HG02623 (cell line): ENCODE measurements around the gene LRG1.
"Not testable (repeated sequence)": the region's sequence is repeated elsewhere in the genome, so short reads cannot be mapped to it uniquely, and the experiment has no call there.

ENCODE experiments used
- ATAC-seq: cut with Tn5 transposase; IDR thresholded peaks from one replicate; pipeline ENCODE4 v1.9.1; 2021; ENCODE audit warnings: moderate library complexity; ENCODE audit not compliant: unreplicated experiment

LRG1 gene

DNA sequence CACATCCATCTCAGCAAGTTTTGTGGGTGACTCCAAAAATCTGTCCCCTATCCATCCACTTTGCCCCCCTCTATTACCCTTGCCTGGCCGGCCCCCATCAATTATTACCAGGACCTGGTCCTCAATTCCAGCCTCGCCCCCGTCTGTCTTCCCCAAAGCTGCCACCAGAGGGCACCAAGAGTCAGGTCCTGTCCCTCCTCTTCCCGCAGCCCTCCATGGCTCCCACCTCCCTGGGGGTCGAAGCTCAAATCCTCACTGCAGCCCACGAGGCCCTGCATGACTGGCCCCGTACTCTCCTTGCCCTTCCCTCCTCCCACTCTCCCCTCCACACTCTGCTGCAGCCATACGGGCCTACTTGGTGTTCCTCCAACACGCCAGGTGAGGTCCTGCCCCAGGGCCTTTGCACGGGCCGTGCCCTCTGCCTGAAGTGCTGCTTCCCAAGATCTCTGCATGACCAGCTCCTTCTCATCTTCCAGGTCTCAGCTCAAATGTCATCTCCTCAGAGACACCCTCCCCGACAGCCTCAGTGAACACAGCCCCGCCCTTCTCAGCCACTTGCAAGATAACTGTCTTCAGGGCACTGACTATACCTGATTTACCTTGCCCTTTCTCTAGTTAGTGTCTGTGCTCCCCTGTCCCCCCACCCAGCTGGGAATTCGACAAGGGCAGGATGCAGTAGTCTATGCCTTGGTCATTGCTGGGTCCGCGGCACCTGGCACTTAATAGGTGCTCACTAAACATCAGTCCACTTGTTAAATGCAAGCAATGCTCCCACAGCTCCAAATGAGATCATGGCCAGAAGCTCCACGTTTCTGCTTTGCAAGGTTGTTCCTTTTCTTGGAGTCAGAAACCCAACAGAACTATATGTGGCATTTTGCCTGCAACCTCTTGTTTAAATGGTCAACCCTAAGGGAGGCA is 36.4 kb upstream of the LRG1 start:
- no peak for ATAC-seq

DNA sequence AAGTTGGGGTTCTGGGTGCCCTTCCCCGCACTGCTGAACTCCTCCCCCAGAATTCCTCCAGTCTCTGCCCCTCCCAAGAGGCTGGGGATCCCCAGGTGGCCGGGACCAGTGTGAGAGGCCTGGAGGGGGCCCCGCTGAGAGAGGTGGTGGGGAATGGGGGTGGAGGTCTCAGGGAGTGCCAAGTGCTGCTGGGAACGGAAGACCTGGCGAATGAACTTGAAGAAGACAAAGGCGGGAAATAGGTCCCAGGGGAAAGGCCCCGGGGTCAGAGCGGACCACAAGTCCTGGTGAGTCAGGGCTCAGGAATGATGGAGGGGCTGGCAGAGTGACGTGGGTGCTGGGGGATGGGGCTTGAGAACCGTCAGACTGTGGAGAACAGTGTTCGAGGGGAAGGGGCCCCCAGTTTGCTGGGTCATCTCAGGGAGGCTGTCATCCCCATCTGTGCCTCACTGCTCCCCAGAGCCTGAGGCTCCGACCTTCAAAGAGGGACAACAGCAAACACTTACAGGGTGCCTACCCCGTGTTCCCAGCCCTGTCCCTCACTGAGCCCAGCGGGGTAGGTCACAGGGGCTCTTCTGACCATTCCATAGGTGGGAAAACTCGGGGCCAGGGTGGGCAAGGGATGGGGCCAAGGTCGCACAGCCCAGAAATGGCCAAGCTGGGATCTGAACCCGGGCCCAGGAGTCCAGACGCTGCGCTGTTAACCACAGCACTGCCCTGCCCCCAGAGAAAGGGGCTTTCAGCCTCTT is 35.6 kb upstream of the LRG1 start:
- ATAC-seq, result no peak

DNA sequence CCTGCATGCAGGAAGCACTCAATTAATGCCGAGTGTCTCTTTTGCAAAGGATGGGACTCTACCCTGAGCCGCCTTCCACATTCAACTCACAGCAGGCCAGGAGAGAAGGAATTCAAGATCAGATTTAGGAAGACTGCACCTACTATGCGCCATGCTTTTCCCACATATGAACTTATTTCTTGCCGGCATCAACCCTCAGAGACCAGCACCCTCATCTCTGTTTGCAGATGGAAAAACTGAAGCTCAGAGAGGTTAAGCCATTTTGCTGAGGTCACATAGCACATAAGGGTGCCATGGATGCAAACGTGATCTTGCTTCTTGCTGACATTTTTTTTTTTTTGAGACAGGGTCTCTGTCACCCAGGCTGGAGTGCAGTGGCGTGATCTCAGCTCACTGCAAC is 33.8 kb upstream of the LRG1 start:
- ATAC-seq, result no peak

DNA sequence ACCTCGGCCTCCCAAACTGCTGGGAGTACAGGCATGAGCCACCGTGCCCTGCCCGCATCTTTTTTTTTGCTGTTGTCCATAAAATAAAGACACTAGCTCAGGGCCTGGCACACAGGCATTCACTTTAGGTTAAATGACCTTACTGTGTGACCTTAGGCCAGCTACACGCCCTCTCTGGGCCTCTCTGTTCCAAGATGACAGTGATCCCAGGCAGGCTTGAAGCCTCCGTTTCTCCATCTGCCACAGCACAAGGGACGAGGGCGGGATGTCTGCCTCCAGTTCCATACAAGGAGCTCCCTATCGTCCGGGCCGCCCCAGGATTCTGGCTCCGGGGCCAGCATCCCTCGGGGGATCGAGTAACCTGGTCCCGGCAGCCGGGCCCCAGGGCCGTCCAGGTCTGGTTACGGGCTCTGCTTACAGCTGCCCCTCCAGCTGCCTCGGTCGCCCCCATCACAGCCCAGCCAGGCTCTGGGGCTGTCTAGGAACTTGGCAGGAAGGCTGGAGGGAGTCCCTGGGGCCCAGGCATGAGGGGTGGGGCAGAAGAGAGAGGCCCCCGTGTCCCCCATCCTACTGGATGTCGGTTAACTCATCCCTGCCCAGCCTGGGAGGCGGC is 31.6 kb upstream of the LRG1 start:
- no peak for ATAC-seq

DNA sequence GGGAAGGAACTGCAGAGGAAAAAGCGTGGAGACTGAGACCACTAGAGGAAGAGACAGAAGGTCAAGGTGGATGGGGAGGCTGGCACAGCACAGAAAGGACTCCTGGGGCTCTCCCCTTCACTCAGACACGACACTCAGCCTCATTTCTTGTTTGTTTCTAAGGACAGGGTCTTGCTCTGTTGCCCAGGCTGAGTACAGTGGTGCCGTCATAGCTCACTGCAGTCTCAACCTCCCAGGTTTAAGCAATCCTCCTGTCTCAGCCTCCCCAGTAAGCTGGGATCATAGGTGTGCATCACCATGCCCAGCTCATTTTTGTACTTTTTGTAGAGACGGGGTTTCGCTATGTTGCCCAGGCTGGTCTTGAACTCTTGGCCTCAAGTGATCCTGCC is 31.1 kb upstream of the LRG1 start:
- no peak for ATAC-seq

DNA sequence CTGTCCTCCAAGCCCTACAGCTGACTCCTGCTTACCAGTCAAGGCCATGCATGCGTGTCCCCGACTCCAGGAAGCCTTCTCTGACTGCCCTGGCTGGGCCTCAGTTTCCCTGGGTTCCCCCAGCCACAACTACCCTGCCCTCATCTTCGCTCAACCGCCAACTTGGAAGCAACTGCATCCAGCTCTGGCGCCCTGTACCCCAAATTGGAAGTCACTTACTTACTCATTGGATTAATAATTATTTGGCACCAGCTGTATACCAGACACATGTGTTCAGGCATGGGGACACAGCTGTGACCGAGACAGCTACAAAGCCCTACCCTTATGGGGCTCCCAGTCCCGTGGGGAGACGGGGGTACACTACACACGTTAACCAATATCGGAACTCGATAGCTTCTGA is 30.6 kb upstream of the LRG1 start:
- no peak for ATAC-seq

DNA sequence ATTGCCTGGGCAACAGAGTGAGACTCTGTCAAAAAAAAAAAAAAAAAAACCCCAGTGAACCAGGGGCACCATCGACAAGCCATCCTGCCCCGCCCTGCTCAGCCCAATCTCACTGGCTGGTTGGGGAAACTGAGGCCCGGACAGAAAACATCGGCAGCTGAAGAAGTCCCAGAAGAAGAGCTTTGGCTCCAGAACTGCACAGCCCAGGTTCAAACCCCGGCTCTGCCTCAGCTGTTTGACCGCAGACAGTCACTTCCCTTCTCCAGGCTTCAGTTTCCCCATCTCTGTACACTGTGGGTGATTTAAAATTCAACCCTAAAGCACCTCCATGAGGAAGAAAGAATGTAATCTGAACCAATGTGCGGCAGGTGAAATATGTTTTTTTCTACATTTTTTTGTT is 29.1 kb upstream of the LRG1 start:
- ATAC-seq, result no peak

DNA sequence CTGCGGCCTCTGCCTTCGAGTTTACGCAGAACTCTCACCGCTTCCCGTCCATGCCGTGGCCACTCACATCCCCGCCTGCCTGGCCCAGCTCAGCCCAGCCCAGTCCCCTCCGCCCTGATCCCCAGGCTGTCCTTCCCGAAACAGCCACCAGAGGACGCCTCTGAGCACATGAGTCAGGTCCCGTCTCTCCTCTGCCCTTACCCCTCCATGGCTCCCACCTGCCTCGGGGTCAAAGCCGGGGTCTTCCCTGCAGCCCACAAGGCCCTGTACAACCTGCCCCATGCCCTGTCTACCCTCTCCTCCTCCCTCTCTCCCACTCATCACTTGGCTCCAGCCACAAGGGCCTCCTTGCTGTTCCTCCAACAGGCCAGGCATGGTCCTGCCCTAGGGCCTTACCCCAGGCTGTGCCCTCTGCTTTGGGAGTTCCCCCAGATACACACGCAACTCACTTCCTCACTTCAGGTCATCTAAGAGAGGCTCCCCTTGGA is 27.8 kb upstream of the LRG1 start:
- ATAC-seq, result no peak

DNA sequence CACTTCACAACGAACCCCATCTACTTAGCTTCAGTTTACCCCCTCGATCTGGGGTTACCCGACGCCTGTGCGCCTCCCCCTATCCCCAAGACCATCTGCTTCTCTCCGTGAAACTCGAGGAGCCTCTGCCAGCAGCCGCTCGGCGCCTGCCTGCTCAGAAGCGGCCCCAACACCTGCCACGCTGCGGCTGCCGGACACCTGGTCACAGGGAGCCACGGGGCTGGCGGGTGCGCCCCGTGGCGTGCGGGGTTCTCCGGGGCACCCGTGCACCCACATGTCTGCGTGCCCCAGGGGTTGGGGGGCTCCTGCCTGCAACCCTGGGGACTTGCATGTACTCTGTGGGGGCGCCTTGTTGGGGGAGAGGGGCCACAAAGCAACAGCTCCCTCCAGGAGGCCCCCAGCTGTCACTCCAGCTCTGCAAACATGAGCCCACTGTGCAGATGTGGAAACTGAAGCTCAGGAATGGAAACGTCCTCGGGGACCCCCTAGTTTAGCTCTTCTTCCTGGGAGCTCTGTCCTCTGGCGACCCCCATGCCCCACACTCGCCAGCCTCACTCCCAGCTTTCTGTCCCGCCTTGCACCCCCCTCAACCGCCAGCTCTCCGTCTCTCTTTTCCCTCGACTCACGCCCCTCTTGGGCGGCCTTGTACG is 26.7 kb upstream of the LRG1 start:
- ATAC-seq, result no peak

DNA sequence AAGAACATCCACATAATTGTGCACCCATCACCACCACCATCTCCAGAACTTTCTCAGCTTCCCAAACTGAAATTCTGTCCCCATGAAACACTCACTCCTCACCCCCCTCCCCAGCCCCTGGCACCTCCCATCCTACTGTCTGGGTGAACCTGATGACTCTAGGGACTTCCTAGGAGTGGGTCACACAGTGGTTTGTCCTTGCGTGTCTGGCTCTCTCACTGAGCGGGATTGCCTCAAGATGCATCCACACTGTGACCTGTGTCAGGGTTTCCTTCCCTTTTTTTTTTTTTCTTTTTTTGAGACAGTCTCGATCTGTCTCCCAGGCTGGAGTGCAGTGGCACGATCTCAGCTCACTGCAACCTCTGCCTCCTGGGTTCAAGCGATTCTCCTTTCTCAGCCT is 23.7 kb upstream of the LRG1 start:
- ATAC-seq, result not testable (repeated sequence)

DNA sequence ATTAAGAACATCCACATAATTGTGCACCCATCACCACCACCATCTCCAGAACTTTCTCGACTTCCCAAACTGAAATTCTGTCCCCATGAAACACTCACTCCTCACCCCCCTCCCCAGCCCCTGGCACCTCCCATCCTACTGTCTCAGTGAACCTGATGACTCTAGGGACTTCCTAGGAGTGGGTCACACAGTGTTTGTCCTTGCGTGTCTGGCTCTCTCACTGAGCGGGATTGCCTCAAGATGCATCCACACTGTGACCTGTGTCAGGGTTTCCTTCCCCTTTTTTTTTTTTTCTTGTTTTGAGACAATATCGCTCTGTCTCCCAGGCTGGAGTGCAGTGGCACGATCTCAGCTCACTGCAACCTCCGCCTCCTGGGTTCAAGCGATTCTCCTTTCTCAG is 22.2 kb upstream of the LRG1 start:
- ATAC-seq, result not testable (repeated sequence)

DNA sequence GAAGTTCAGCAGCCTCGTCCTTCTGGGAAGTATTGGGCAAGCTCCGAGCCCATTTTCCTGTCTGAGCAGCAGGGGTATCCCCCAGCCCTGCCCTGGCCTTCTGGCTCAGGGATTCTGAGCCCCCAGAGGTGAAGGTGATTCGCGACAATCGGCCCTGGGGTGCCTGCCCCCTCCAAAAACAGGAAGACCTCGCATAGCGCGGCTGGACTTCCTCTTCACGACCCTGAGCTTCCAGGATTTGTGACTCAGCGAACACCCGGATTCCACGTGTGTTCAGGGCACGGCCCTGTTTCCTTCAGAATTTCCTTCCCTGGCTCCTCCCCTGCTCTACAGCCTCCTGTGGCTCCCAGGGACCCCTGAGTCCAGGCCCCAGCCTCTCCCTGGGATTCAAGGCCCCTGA is 19.7 kb upstream of the LRG1 start, which contains the start of gene SEMA6B:
SEMA6B (minus strand) TSS at position 116 of the 400 bp plus-strand sequence. CDS start 1,227 bp downstream, outside the sequence.
- ATAC-seq, result no peak

DNA sequence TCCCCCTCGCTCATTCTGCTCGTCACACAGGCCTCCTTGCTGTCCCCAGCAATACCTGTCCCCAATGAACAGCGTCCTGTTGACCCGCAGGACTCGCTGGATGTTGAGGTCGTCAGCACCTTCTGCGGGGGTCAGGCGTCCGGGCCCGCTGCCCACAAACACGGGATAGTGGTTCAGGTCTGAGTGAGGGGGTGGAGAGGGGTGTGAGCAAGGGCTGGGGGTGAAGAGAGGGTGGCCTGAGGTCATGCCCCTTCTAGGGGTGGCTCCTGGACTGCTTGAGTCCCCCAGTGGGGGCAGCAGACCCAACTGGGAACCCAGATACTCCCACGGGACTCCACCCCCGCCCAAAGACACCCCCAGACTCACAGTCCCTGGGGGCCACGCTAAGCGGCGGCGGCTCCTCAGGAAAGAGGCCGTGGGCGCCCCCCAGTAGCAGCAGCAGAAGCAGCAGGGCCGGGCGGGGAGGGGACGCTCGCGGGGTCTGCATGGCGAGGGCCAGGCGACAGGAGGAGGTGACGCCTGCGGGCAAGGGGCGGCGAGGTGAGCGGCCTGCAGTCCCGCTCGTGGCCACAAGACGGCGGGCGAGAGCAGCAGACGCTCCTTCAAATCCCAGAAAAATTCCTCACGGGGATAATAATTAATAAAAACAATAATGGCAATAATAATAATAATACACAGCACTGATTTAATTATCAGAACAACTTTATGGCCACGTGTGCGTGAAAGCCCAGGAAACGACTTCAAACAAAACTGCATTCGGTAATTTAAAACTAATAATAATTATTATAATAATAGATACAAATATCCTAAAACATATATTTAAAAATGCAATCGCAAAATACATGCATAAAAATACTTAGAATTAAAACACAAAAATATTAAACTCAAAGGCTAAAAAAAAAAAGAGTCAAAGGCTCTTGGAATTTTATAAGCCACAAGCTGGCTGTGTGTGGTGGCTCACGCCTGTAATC is 18.4 kb upstream of the LRG1 start:
- no peak for ATAC-seq

DNA sequence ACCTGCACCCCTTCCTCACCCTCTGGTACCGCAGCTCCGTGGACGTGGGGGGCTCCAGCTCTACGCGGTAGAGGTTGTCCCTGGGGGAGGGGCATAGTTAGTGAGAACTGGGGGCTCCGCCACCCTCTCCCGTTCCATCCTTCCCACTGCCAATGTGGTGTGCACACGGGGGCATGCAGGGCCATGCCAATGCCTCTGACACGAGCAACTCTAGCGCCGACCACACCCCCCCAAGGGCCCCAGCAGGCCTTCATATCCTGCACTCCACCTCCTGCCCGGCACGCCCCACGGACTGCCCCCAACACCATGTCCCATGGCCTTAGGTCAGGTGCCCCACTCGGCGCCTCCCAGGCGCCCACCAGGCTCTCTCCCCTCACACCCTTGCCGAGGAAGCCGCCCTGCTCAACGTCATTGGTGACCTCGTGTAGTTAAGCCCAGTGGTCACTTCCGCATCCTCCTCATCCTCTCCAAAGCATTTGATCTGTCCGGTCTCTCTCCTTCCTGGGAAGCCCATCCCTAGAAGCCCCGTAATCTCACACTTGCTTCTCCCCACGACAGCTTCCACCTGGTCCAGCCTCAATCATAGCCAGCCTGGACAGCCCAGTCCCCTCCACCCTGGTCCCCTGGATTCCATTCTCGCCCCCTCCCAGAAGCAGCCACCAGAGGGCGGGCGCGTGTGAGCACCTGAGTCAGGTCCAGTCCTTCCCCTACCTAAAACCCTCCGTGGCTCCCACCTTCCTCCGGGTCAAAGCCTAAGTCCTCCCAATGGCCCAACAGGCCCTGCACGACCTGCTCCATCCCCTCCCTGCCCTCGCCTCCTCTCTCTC is 17.5 kb upstream of the LRG1 start:
- ATAC-seq, result no peak

DNA sequence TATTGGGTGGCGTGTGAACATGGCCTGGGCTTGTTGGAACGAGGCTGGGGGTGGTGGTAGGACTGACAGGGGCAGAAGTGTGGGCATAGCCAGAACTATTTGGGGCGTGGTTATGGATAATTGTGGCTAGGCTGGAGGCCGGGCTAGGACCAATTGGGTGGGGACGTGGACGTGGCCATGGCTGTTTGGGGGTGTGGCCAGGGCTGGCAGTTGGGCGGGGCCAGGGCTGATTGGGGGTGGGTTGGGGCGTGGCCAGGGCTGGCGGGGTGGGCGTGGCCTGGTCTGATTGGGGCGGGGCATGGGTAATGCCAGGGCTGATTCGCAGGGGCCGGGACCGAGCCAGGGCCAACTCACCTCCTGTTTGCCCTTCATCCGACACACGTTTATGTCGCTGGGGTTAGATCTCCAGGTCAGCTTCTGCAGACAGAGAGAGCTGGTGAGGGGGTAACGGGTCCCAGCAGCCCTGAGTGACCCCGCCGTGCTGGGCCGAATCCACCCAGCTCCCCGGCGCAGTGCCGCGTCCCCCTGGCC is 16.8 kb upstream of the LRG1 start:
- no peak for ATAC-seq

DNA sequence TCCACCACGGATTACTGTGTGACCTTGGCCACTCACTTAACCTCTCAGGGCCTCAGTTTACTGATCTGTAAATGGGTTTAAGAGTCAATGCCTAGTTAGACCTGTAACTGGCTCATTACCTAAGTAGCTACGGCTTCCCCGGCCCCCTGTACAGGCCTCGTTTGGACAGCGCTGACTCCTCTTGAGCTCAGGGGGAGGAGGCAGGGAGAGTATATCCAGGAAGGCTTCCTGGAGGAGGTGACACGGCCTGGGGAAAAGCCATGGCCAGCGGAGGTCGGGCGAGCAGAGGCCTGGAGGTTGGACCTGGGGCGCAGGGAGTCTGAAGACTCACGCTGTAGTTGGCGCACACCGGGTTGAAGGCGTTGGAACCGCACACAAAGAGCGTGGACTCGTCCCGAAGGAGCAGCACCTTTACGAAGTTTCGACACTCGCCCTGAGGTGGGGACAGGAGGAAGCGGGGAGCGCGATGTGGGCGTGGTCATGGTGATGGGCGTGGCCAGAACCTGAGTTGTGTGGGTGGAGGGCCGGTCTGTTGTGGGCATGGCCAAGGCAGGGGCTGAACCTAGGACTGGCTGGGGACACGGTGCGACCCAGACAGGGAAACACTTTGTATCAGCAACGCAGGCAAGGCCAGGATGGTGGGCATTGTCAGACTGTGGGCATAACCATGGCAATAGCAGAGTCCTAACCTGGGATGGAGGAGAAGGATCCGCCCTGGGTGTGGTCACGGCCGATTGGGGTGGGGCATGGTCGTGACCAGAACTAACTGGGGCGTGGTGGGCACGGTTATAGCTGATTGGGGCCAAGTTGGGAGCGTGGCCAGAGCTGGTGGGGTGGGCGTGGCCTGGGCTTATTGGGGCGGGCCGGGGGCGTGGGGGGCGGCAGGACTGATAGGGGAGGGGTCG is 16.1 kb upstream of the LRG1 start:
- no peak for ATAC-seq

DNA sequence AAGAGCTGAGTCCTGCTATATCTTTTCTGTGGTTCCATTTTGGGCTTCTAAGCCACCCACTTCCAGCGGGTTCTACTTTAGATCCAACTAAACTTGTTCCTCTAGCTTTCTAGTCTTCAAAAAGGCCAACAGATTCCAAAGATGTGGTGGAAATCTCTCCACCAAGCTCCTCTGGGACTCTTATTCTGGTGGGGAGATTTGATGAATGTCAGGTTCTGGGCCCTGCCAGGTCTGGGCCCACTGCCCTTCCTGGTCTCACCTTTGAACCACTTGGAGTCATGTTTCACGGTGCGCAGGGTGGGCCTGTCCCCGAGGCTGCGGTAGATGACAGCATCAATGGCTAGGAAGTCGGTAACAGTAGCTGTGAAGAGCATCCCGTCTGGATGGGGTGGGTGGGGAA is 14.9 kb upstream of the LRG1 start:
- ATAC-seq, result no peak

DNA sequence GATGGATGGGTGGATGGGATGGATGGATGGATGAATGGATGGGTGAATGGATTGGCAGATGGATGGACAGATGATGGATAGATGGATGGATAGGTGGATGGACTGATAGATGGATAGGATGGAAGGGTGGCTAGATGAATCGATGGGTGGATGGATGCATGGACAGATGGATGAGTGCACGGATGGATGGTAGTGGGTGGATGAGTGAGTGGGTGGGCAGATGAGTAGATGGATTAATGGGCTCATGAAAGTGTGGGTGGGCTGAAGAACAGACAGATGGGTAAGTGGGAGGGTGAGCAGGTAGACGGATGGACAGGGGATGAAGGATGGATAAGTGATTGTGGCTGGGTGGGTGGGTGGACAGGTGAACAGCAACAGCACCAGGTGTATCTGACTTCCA is 13.9 kb upstream of the LRG1 start:
- ATAC-seq, result no peak
